GM23338 (cell line): Measurements from ENCODE around the gene TRPC4AP.

Experiments used
- CREB1 ChIP-seq: fragments of 250-450 bp; sonication (Bioruptor Pico); IDR thresholded peaks from 2 replicates; pipeline ENCODE4 v1.5.0; 2020; ENCODE audit warnings: low read depth, mild to moderate bottlenecking, moderate library complexity
- CTCF ChIP-seq, 2 experiments: fragments of 200-600 bp in 1 of 2; sonication (generic) in 1 of 2; conservative IDR thresholded peaks; 2 replicates each; pipeline versions ENCODE4 v1.5.1 to v1.6.1; 2016 to 2017; ENCODE audit warnings: antibody characterized with exemption in 2 of 2, low read depth in 2 of 2, mild to moderate bottlenecking in 2 of 2, moderate library complexity in 1 of 2
- ETS1 ChIP-seq: IDR thresholded peaks from 2 replicates; pipeline ENCODE4 v1.6.1; 2016; ENCODE audit warnings: antibody characterized with exemption
- EZH2 ChIP-seq: fragments of 200-600 bp; sonication (generic); IDR thresholded peaks from one replicate; pipeline ENCODE4 v1.8.0; 2017; ENCODE audit warnings: antibody characterized with exemption, mild to moderate bottlenecking, low read depth; ENCODE audit not compliant: unreplicated experiment
- JUNB ChIP-seq: IDR thresholded peaks from one replicate; pipeline ENCODE4 v1.6.1; 2016; ENCODE audit warnings: antibody characterized with exemption; ENCODE audit not compliant: unreplicated experiment
- POLR2AphosphoS5 ChIP-seq: IDR thresholded peaks from 2 replicates; pipeline ENCODE4 v1.6.1; 2016; ENCODE audit warnings: antibody characterized with exemption, low read depth
- REST ChIP-seq: IDR thresholded peaks from one replicate; pipeline ENCODE4 v1.6.1; 2018; ENCODE audit warnings: antibody characterized with exemption; ENCODE audit not compliant: unreplicated experiment

- TF ChIP-seq CTCF (conservative IDR thresholded peaks at IDR 0.05; ENCODE audit: low read depth in 2 of 2) (no peak), POLR2AphosphoS5 (no peak), JUNB (no peak), CREB1 (CRISPR knock-in tag) (no peak), ETS1 (no peak), REST (no peak), EZH2 (no peak)
Measured at GRCh38 chr20:35010405-35011192, 82.0 kb downstream of the TRPC4AP start.
